ENCODE measurements around the gene C17orf107.

DNA sequence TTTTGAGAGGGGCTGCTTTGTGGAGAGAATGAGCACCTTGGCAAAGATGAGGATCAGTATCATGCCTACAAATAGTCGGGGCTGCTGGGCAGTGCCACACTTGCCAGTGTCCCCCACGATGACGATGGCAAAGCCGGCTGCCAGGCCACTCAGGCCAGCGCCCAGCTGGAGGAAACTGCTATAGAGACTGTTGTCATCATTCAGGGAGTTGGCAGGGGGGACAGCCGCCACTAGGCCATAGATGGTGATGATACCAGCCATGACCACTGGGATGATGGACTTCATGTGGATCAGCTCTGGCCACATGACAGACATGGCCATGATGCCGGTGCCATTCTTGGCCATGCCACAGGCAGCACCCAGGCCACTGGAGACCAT lies 42.4 kb upstream of the C17orf107 start:
- TF ChIP-seq CTCF (IDR thresholded peaks at IDR 0.05 in 4 of 5, conservative IDR thresholded peaks at IDR 0.05 in 1 of 5) (no peak), POLR2A (IDR thresholded peaks at IDR 0.05) (no peak)
